Fibroblast of pulmonary artery (primary cell): ENCODE data around the gene TMEFF1.
"Not testable (repeated sequence)": the region's sequence is repeated elsewhere in the genome, so short reads cannot be mapped to it uniquely, and the experiment has no call there.

Source experiments
- DNase-seq: peaks from one replicate; pipeline ENCODE4 v3.0.0-alpha.2; 2010; ENCODE audit warnings: low read depth
- H3K4me3 ChIP-seq: replicated peaks from 2 replicates; pipeline ENCODE4 v1.5.1; 2011; ENCODE audit warnings: low read depth, mild to moderate bottlenecking, control low read depth, low read length, moderate library complexity
- TF ChIP-seq, protein P1 (sequence below): IDR thresholded peaks from 2 replicates; pipeline ENCODE4 v1.5.1; 2011; ENCODE audit warnings: mild to moderate bottlenecking, control low read depth, low read length, inconsistent platforms; ENCODE audit errors: missing control alignments

Gene TMEFF1

GRCh38 chr9:100489836-100490235, 16.9 kb downstream of the TMEFF1 start:
- no peak for DNase-seq
- H3K4me3 ChIP-seq, result no peak overlapping the region
- TF ChIP-seq, protein P1, sequence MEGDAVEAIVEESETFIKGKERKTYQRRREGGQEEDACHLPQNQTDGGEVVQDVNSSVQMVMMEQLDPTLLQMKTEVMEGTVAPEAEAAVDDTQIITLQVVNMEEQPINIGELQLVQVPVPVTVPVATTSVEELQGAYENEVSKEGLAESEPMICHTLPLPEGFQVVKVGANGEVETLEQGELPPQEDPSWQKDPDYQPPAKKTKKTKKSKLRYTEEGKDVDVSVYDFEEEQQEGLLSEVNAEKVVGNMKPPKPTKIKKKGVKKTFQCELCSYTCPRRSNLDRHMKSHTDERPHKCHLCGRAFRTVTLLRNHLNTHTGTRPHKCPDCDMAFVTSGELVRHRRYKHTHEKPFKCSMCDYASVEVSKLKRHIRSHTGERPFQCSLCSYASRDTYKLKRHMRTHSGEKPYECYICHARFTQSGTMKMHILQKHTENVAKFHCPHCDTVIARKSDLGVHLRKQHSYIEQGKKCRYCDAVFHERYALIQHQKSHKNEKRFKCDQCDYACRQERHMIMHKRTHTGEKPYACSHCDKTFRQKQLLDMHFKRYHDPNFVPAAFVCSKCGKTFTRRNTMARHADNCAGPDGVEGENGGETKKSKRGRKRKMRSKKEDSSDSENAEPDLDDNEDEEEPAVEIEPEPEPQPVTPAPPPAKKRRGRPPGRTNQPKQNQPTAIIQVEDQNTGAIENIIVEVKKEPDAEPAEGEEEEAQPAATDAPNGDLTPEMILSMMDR, result no peak

DNA sequence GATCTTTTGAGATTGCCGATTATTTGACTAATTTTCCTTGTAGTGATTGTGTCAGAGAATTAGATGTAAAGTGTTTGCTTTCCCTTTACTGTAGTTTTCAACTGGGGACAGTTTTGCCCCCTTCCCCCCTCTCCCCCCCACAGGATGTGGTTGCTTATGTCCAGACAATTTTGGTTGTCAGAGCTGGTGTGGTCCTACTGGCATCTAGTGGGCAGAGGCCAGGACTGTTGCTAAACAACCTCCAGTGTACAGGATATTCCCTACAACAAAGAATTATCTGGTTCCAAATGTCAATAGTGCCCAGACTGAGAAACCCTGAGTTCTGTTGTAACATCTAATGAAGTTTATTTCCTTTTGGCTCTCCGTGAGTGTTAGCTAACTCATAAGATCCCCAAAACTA, 20.0 kb downstream of the TMEFF1 start:
- no peak overlapping the region for H3K4me3 ChIP-seq
- peak; percentile 47 for DNase-seq
- TF ChIP-seq, protein P1, result peak; percentile 19

DNA sequence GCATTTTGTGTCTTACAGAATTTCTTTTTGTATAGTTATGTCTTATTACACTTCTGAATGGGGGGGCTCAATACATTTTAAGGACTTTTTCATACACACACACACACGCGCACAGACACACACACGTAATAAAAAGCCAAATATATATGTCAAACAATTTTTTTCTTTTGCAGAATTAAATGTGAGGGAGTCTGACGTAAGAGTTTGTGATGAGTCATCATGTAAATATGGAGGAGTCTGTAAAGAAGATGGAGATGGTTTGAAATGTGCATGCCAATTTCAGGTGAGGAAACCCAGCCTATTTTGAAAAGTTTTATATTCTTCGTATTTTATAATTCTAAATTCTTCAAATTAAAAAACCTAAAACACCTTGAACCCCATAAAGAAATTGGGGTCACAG, 25.6 kb downstream of the TMEFF1 start:
- H3K4me3 ChIP-seq, result no peak overlapping the region
- peak; percentile 53 for DNase-seq
- TF ChIP-seq, protein P1, result no peak

GRCh38 chr9:100499460-100499859, 26.5 kb downstream of the TMEFF1 start:
- TF ChIP-seq, protein P1, result no peak
- no peak for DNase-seq
- no peak overlapping the region for H3K4me3 ChIP-seq

- H3K4me3 ChIP-seq, result no peak overlapping the region
- TF ChIP-seq, protein P1, result no peak
- no peak for DNase-seq
Measured at GRCh38 chr9:100499866-100500265, 26.9 kb downstream of the TMEFF1 start.

DNA sequence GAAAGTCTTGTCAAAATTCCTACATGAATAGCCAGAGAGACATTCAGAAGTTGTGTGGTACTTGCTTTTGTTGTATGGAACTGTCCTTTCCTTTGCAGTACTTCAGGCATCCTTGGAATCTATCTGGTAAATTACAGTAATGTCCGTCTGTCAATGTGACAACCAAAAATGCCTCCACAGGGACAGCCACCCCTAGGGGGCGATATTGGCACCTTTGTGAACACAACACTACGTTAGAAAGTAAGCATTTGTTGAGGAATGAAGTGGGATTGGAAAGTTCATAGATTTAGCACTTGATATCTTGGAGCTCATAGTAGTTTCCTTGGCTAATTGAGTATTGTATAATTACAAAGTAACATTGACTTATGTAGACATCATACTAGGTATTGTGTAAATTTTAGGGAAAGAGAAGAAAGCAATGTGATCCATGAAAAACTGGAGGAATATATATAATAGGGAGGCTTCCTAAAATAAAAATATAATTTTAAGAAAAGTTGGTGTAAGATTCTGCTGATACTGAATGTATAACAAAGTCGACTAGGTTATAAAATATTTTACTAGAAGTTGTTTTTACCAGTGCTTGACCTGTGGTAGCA, 32.7 kb downstream of the TMEFF1 start:
- peak; percentile 72 for DNase-seq
- TF ChIP-seq, protein P1, result peak; percentile 94
- H3K4me3 ChIP-seq, result no peak overlapping the region

- not testable (repeated sequence) for DNase-seq, H3K4me3 ChIP-seq
Measured at GRCh38 chr9:100507350-100507749, 34.4 kb downstream of the TMEFF1 start.
